GM08714 (cell line): ENCODE results near the gene PRTN3.
"Not testable (repeated sequence)": the region's sequence is repeated elsewhere in the genome, so short reads cannot be mapped to it uniquely, and the experiment has no call there.

Source experiments
- H3K4me3 ChIP-seq: fragments of 200-500 bp; sonication (Bioruptor generic); 2 replicates; pipeline ENCODE4 v1.5.1; 2014; ENCODE audit warnings: mild to moderate bottlenecking, low read length, inconsistent platforms
- ZNF274 ChIP-seq: IDR thresholded peaks from 2 replicates; pipeline ENCODE4 v1.6.1; 2012; ENCODE audit warnings: mild to moderate bottlenecking, low read depth, low read length

PRTN3 gene

GRCh38 chr19:816500-816857 lies 24.3 kb upstream of the PRTN3 start:
- TF ChIP-seq ZNF274, result no peak
- no peak overlapping the region for H3K4me3 ChIP-seq

DNA sequence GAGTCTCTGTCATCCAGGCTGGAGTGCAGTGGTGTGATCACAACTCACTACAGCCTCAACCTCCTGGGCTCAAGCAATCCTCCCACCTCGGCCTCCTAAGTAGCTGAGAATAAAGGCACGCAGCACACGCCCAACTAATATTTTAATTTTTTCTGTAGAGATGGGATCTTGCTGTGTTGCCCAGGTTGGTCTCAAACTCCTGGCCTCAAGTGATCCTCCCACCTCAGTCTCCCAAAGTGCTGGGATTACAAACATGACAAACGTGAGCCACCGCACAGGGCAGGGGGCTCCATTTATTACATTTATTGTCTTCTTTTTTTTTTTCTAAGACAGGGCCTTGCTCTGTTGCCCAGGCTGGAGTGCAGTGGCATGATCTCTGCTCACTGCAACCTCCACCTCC lies 20.6 kb upstream of the PRTN3 start:
- not testable (repeated sequence) for H3K4me3 ChIP-seq

DNA sequence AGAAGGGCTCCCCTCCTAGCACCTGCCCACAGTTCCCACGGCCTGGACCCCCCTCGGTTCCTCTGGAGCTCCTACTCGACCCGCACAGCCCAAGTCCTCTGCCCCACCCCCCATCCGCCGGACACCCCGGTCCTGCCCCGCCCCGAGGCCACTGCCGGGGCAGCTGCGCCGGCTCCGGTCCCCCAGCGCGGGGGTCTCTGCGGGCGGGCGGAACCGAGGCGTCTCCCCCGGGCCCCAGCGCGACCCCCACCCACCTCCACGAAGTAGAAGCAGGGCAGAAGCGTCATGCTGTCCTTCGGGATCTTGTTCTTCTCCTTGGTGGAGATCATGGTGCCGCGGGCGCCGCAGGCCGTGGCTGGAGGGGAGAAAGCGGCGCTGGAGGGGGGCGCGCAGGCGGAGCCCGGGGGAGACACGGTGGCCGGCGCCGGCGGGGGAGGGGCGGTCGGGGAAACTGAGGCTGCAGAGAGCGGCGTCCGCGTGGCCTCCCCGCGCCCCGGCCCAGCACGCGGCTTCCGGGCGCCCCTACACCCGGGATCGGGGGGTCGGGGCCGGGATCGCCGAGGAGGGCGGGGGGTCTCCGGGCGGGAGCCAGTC lies 19.5 kb upstream of the PRTN3 start:
- H3K4me3 ChIP-seq, result no peak overlapping the region
- no peak for TF ChIP-seq ZNF274

DNA sequence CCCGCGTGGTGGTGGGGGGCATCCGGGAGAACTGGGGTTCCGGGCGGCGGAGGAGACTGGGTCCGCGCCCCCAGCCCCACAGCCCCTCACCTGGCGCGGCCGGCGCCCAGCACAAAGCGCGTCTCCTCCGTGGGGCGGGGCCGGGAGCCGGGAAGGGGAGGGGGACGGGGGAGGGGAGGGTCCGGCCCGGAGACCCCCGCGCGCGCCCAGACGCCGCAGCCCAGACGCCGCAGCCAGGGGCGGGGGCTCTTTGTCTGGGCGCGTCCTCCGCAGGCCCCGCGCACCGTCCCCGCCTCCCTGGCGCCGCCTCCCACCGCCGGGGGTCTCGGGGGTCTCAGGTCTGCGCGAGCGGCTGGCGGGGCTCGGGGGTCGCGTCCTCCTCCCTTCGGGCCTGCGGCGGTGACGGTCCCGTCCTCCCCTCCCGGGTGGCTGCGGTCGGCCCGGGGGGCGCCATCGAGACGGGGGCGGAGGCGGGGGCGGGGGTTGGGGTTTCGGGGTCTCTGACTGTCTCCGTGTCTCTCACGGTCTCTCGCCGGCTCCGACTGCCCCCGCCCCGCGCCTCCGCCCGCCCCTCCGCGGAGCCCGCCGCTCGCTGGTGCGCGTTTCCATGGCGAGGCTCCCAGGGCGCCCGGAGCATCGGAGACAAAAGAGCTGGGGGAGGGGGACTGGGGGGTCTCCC lies 18.8 kb upstream of the PRTN3 start, which contains the start of gene PLPPR3:
PLPPR3 (minus strand) TSS at position 131 of the 679 bp plus-strand sequence. CDS start 396 bp downstream, outside the sequence.
- TF ChIP-seq ZNF274, result no peak
- no peak within 1 kb of the TSS for H3K4me3 ChIP-seq

GRCh38 chr19:823565-824121 lies 17.2 kb upstream of the PRTN3 start:
- H3K4me3 ChIP-seq, result no peak overlapping the region
- TF ChIP-seq ZNF274, result no peak

GRCh38 chr19:824885-825284 lies 15.9 kb upstream of the PRTN3 start:
- no peak for TF ChIP-seq ZNF274
- H3K4me3 ChIP-seq, result no peak overlapping the region

DNA sequence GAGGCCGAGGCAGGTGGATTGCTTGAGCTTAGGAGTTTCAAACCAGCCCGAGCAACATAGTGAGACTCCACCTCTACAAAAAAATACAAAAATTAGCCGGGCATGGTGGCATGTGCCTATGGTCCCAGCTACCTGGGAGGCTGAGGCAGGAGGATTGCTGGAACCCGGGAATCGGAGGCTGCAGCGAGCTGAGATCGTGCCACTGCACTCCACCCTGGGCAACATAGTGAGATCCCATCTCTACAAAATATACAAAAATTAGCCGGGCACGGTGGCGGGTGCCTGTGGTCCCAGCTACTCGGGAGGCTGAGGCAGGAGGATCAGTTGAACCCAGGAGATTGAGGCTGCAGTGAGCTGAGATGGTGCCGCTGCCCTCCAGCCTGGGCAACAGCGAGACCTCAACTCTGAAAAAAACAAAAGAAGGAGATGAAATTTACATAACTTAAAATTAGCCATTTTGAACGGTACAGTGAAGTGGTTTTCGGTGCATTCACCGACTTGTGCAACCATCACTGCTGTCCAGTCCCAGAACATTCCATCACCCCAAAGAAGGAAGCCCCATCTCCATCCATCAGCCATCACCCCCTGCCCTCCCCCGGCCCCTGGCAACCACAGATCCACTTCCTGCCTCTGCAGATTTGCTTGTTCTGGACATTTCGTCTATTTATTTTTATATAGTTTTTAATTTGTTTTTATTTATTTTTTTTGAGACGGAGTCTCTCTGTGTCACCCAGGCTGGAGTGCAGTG lies 14.7 kb upstream of the PRTN3 start:
- TF ChIP-seq ZNF274, result no peak
- no peak overlapping the region for H3K4me3 ChIP-seq

- no peak for TF ChIP-seq ZNF274
- H3K4me3 ChIP-seq, result no peak overlapping the region
Measured at GRCh38 chr19:827314-827709, 13.5 kb upstream of the PRTN3 start.

DNA sequence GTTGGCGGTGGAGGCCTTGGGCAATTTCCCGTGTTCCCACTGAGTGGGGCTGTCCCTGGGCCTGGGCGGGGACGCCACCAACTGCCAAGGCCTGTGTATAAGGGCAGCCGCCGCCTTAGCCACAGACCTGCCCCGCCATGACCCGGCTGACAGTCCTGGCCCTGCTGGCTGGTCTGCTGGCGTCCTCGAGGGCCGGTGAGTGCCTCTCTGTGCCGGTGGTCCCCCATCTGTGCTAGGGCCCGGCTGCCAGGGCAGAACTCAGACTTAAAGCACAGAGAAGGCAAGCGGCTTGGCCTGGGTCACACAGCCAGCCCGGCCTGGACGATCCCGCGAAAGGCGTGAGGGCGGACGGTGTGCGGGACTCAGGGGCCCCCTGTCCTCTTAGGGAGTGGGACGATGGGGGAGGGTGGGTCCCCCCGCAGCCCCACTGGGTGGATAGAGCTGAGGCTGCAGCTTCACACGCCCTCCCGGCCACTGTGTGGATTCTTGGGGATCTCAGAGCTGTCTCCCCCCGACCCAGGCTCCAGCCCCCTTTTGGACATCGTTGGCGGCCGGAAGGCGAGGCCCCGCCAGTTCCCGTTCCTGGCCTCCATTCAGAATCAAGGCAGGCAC lies 13.0 kb upstream of the PRTN3 start, which contains the start of gene AZU1:
AZU1 (plus strand) TSS at position 128 of the 612 bp plus-strand sequence; CDS start at position 138, 10 bp downstream.
- H3K4me3 ChIP-seq, result no peak within 1 kb of the TSS
- TF ChIP-seq ZNF274, result no peak

DNA sequence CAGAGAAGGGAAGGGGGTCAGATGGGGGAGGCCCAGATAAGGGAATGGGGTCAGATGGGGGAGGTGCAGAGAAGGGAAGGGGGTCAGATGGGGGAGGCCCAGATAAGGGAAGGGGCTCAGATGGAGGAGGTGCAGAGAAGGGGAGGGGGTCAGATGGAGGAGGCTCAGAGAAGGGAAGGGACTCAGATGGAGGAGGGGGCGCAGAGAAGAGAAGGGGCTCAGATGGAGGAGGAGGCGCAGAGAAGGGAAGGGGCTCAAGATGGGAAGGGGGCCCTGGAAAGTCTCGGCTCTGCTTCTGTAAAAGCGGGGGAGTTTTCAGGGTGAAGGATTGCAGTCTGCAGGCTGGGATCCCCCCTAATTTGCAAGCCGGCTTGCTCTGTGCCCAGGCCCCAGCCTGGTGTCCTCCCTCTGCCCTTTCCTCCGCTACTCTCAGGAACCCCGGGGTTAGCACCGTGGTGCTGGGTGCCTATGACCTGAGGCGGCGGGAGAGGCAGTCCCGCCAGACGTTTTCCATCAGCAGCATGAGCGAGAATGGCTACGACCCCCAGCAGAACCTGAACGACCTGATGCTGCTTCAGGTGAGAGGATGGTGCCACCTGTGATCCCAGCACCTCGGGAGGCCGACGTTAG lies 11.6 kb upstream of the PRTN3 start:
- no peak overlapping the region for H3K4me3 ChIP-seq
- TF ChIP-seq ZNF274, result no peak

- no peak for TF ChIP-seq ZNF274
- H3K4me3 ChIP-seq, result no peak overlapping the region
Measured at GRCh38 chr19:831407-832369, 9.1 kb upstream of the PRTN3 start.

DNA sequence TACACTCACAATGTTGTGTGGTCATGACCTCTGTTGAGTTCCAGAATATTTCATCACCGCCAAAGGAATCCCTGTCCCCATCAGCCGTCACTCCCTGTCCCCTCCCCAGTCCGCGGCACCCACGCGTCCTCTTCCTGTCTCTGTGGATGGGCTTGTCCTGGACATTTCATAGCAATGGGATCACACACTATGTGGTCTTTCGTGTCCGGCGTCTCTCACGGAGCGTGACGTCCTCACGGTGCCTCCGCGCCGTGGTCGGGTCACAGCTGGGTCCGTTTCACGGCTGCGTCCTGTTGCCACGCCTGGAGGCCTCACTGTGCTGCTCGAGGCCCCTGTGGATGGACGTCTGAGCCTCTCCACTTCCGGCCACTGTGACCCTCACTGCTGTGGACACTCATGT lies 6.6 kb upstream of the PRTN3 start:
- no peak for TF ChIP-seq ZNF274
- no peak overlapping the region for H3K4me3 ChIP-seq
